ENCODE results near the gene SERPINI1. TPM values are rescaled to one million over a fixed set of nuclear protein-coding genes. Genes with fewer than 3 reads are reported as not detected.

SERPINI1 gene
- polyA plus RNA-seq, 5 donors, result 9.9 to 17.6 (median 15.9) TPM

Other genes with a start within 250 kb of the SERPINI1 start
- gene WDR49, start 81.8 kb upstream of the SERPINI1 start, polyA plus RNA-seq (ENCODE audit: insufficient read depth in 1 of 5, insufficient read length in 5 of 5, low replicate concordance in 1 of 5), result 1 to 10 TPM; 1.8 to 4.0 (median 3.8) TPM
- 10 to 100 TPM; 48.3 to 74.8 (median 64.2) TPM for gene PDCD10, start 829 bp upstream of the SERPINI1 start, polyA plus RNA-seq (ENCODE audit: insufficient read depth in 1 of 5, insufficient read length in 5 of 5, low replicate concordance in 1 of 5)